ENCODE results near the gene HSF4.

Gene HSF4

GRCh38 chr16:67212766-67213165, 48.2 kb downstream of the HSF4 start:
- no peak for TF ChIP-seq ZFX (IDR thresholded peaks at IDR 0.05)
- no peak for TF ChIP-seq CTCF (conservative IDR thresholded peaks at IDR 0.05)
- H3K27ac ChIP-seq: no peak overlapping the region

- no peak for TF ChIP-seq CTCF (conservative IDR thresholded peaks at IDR 0.05)
- TF ChIP-seq ZFX (IDR thresholded peaks at IDR 0.05): no peak
- H3K27ac ChIP-seq: 0 out of 2 replicates have a peak overlapping the region, but pooled peaks have one; percentile 1
These were observed 48.9 kb downstream of the HSF4 start for GRCh38 chr16:67213197-67214019.

- TF ChIP-seq ZFX (IDR thresholded peaks at IDR 0.05) (no peak), CTCF (conservative IDR thresholded peaks at IDR 0.05) (no peak)
- no peak overlapping the region for H3K27ac ChIP-seq
These were observed 51.2 kb downstream of the HSF4 start for GRCh38 chr16:67215706-67216105.

- H3K27ac ChIP-seq: no peak overlapping the region
- TF ChIP-seq ZFX (IDR thresholded peaks at IDR 0.05) (no peak), CTCF (conservative IDR thresholded peaks at IDR 0.05) (no peak)
These were observed 52.3 kb downstream of the HSF4 start for GRCh38 chr16:67216612-67217490.

Measured in C4-2B (cell line).